GM18907 (cell line): ENCODE results near the gene PDE6A.

Source experiments
- ATAC-seq: cut with Tn5 transposase; IDR thresholded peaks from one replicate; pipeline ENCODE4 v1.9.1; 2021; ENCODE audit warnings: mild to moderate bottlenecking, moderate library complexity; ENCODE audit not compliant: unreplicated experiment

Gene PDE6A

DNA sequence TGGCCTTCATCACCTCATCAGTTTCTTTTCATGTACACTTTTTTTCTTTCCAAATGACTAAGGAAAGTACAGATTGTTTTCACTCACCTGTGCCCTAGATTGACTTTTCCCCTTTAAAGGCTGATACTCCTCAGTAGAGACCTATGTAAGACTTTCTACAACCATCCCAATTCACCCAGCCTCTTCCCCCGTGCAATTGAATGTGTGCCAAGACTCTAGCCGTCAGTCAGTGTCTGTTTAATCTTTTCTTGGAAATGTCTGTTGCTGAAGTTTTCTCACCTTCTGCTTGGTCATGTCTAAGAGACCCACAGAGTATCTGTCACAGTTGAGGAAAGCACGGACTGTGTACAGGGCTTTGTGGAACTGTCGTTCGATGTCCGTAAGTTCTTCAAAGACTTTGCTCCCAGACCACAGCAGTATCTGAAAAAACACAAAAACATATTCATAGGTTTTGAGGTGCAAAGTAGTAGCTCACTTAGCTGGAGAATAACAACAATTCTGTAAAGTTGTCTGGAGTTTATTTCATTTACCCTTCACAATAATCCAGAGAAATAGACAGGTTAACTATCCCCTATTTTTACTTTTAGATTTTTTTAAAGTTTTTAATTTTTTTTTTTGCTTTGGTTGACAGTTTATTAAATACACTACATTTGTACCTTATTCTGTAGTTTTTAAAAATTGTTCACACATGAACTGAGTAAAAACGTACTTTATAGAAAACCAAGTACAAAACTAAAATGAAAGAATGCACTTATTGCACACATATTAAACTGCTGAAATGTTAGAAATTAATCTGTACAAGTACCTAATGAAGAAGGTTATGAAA lies 13.6 kb downstream of the PDE6A start:
- no peak for ATAC-seq

DNA sequence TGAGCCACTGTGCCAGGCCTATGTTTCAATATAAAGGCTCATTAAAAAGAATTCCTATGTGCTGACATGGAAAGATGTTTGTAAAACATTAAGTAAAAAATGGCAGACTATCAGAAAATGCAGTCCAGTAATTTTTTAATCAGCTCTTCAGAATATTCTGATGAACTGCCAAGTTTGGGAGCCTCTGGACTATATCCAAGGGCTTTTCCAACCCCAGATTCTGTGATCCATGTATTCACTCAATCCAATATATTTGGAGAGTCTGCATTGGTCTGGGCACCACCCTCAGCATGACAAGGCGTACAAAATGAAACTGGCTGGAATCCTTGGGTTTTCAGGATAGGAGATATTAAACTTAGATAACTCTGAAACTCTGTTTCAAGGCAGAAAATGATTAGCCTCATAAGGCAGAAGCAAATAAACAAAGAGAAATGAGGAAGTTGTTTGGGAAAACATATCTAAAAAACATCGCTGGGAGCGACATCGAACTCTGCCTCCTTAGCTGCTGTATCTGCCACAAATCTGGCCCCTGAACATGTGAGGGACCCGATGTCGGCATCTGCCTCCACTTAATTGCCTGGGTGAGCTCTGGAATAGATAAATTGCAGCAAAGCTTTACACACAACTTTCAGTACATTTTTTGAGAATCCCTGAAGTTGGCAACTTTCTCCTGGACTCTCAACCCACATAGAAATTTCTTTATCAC lies 14.4 kb downstream of the PDE6A start:
- ATAC-seq = no peak

DNA sequence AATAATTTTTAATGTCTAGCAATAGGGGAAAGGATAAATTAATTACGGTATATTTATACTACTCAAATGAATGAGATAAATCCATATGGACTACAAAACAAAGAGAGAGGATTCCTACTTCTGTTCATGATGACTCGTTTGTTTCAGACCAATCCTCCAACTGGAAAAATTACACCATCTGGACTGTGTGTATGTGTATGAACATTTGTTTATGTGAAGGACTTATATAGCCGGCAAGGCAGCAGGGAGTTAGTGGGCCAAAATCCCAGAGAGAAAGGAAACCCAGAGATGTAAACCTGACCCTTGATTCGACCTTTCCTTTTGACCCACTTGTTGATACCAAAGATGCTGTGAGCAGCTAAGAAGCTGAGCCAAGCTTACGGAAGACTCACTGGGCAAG lies 20.1 kb downstream of the PDE6A start:
- ATAC-seq = no peak

DNA sequence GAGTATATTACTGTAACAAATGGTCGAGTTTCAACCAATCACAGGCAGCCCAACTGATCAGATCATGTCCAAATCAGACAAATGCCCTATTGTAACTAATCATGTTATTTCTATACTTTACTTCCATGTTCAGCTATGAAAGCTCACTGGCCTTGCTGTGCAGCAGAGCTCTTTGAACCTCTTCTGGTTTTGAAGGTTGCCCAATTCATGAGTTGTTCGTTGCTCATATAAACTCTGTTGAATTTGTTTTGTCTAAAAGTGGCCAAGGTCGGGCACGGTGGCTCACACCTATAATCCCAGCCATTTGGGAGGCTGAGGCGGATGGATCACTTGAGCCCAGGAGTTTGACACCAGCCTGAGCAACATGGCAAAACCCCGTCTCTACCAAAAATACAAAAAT lies 21.6 kb downstream of the PDE6A start:
- ATAC-seq = no peak

DNA sequence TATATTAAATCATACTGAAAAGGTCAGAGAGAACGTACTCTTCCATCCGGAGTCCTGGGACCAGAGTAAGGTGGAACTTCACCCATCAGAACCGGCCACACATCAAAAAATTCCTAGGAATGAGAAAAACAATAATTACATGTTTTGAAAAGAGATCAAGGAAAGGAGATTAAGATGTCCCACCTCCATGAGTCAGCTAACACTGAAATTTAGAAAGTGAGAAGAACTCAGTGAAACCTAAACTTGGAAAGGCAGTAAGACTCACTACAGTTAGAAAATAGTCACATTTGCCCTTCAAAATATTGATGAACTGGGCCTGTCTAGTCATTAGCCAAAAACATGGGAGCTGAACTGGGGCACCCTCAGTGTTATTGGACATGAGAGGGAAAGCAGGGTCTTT lies 23.0 kb downstream of the PDE6A start:
- no peak for ATAC-seq

DNA sequence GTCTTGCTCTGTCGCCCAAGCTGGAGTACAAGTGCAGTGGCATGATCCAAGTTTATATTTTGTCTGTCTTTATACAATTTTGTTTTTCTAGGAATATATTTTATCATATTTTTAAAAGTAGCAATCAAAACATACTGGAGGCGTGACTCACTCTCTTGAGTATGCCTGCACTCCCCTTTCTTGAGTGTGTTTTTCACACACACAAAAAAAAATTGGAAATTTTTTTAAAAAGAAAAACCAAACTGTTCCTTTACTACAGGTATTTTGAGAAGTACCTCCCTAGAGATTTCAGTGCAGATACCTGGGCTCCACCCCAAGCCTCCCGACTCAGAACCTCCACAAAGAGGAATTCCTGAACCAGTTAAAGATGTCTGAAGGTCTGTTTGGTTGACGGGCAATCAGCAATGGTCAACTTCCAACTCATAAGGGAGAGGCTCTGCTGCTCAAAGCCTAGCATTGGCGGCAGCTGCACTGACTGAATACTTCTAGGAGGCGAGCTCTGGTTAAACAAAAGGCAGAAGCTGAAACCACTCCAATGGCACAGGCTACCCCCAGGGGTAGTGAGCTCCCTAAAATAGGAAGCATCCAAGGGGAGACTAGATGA lies 27.4 kb downstream of the PDE6A start:
- ATAC-seq = no peak

DNA sequence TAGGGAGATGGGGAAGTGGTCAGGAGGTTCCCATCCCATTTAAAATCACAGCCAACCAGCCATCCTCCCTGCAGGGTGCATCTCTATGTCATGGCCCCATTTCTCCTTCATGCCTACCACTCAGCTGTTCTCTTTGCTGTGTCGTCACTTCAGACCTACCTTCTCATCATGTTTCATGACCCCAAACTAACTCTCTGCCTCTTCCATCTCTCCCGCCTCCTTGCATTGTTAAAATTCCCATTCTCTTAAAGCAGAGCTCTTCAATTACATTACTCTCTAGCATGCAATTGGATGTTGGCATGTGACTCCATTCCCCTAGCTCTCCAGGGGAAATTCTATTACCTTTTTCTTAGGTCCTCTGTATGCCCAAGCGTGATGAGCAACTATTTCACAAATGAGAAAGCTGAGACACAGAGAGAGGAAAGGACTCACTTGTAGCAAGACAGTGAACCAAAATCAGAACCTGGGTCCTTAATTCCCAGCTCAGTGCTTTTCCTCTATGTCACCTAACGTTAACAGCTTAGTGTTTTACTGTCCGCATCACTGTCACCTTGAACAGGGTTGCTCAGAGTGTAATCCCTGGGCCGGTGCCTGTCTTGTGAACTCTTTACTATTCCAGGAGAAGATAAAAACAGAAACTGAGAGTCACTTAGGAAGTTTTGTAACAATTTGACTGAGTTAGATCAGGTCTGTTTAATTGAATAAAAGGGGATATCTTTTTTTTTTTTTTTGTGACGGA lies 28.1 kb downstream of the PDE6A start:
- no peak for ATAC-seq

DNA sequence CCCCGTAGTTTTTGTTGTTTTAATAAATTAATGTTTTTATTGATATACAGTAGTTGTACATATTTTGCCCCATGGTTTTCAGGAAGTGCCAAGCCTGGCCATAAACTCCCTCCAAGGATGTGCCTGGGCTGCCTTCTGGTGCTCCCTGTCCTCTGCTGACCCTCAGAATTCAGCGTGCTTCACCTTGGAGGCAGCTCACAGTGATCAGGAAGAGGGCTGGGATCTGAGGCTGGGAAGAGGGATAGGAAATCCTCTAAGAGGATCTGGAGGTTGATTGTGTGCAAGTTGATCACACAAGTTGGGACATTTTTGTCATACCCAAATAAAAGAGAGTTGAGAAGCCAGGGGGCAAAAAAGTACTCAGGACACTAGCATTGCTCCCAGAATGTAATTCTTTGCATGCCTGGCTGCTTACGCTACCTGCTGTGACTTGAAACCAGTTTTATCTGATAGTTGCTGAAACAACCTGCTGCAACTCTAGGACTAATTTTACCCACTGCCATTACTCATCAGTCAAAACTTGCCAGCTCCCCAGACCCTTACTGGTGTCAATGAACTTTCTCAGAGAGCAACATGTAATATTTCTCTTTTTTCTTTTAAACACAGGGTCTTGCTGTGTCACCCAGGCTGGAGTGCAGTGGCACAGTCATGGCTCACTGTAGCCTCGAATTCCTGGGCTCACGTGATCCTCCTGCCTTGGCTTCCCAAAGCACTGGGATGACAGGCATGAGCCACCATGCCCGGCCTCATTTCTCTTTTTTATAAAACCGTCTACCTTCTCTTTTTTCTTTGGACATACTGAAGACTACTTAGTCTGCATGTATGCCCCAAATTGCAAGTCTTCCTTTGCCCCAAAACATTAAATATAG lies 29.0 kb downstream of the PDE6A start:
- ATAC-seq = no peak

DNA sequence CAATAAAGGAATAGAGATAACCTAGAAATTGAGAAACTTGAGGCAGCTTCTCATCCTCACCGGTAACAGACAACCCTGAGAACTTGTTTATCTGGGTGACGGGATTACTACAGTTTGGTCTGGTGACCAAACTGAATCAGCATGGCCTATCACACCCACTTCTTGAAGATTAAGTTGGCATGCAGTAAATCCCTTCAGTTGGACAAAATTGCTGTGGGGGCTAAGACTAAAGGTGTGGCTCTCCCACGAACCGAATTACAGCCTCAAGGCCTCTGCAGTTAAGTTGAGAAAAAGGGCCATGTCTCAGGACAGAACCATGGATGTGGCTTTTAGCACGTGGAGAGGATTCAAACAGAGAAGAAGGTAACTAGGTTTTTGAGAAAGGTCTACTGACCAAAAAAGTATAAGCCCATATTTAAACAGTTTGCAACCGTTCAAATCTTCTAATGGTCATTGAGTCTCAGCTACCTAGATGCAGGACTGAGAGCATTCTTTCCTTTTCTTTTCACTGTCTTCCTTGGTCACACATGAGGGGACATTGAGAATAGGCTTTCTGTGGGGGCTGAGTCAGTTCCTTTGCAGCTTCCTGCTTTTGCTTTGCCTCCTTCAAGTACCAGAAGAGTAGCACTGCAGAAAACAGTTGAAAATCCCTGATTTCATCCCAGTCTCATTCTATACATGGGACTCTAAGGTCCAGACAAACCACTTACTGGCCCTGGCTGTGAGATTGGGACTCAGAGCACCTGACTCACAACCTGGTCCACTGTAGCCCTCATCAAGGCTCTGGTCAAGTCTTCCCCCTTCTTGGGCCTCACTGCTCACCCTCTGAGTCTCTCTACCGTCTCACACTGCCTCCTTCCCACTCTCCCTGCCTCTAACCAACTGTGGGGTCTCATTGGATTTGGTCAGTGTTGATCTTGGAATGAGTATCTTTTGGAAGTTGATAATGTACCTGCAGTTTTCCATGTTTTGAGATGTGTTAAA lies 30.9 kb downstream of the PDE6A start:
- no peak for ATAC-seq

DNA sequence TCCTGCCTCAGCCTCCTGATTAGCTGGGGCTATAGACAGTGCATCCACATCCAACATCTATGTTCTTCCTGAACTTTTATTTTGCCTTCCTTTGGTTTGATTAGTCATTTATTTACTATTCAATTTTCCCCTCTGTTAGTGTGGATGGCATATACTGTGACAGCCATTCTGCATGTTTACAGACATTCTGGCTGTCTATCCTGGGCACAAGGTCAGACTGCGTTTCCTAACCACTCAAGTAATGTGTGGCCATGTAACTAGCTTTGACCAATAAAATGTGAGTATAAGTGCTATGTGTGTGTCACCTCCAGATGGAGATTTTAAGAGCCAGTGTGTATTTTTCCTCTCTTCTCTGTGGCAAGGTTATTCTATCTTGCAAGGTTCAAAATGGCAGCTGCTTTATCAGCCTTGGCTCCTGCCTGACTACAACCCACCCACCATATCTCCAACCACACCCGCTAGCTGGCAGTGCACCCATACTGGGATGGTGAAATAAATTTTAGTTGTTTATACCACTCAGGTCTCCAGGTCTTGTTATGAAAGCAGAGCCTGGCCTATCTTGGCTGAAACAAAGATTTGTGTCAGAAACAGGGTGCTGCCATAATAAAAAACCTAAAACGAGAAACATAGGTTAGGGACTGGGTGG lies 32.2 kb downstream of the PDE6A start:
- no peak for ATAC-seq

DNA sequence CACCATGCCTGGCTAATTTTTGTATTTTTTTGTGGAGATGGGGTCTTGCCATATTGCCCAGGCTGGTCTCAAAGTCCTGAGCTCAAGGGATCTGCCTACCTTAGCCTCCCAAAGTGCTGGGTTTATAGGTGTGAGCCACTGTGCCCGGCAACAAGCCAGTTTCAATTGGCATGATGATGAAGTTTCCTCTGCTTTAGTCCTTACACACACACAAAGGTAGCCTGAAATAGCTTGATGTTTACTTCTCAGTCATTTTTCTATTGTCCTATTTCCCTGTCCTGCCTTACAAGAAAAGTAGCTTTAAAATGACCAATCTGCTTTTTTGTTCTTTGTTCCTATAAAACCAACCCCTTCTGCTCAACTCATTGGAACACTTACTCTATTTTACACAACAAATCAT lies 33.6 kb downstream of the PDE6A start:
- no peak for ATAC-seq

DNA sequence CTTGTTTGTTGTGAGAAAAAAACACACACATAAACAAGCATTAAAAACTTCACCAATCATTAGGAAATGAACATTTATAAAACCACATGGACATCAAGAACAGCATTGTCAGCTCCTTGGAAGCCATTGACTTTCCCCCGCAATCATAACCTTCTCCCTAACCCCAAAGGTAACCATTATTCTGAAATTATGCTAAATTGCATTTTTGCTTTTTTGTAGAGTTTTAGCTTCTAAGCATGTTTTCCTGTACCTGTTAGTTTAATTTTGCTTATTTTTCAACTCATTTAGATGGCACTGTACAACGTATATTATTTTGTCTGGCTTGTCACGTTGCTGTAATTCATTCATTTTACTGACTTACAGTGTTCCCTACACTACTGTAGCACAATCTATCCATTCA lies 36.8 kb downstream of the PDE6A start:
- no peak for ATAC-seq

DNA sequence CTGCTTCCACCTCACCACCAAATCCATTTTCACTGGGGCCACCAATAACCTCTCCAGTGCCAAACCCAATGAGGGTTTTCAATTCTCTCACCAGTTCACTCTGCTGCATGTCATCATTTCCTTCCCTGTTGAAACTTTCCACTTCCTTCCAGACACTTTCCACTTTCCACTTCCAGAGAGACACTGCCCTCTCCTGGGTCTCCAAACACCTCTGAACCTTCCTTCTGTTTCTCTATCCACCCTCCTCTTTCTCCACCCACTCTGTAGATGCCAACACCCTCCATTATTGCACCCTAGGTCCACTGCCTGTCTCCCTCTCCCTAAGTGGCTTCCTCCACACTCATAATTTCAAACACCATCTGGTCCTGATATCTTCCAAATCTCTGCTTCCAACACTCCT lies 39.6 kb downstream of the PDE6A start:
- no peak for ATAC-seq

DNA sequence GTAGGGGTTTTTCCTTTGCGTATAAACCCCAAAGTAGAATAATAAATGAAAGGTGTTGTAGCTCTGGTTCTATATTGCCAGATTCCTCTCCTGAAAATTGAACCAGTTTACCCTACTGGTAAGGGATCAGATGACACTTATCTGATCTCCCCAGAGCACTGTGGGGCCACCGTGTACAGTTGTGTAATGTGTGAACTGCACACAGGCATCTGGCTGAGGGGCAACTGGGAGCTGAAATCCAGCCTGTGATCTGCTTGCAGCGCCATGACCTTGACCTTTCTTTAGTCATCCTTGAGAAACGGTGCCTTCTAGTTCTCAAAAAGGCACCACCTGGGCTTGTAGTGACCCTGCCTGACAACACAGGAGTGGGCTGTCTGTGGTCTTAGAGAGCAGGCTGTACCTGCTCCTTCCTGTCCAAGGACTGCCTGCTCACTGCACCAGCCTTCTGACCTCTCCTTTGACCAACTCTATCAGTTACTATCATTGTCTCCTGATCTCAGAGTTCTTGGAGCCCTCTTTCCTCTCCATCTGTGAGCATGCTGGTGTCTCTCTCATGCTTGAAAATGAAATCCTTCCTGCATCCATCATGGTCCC lies 40.2 kb downstream of the PDE6A start:
- no peak for ATAC-seq

DNA sequence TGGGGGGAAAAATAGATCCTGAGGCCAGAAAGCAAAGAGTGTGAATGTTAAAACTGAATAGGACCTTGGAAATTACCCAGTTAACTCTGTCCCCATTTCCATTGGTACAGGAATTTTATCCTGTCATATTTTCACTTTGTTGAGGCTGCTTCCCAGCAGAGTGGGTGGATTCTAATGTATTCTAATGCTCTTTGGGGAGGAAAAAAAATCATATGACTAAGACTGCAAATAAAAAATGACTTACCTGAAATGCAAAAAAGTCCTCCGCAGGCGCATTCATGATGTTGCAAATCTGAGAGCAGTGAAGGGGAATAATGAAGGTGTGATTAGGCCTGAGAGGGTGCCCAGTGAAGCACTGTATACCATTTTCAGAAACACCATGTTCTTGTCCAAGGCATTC lies 41.2 kb downstream of the PDE6A start:
- ATAC-seq = no peak

DNA sequence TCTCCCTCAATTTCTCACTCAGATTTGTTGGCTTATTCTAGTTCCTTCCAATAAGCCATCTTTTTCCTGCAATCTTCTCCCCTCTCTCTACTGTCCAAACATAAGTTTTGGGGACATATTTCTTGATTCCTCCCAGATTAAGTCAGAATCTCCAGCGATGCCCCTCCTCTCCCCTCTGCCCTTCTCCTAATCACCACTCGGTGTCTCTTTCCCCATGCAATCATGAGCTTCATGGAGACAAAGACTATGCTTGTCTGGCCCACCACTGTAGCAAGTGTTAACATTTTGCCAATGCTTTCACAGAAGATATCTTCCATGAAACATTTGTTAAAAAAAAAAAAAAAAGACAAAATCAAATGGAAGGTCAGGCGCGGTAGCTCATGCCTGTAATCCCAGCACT lies 42.4 kb downstream of the PDE6A start:
- ATAC-seq = no peak

DNA sequence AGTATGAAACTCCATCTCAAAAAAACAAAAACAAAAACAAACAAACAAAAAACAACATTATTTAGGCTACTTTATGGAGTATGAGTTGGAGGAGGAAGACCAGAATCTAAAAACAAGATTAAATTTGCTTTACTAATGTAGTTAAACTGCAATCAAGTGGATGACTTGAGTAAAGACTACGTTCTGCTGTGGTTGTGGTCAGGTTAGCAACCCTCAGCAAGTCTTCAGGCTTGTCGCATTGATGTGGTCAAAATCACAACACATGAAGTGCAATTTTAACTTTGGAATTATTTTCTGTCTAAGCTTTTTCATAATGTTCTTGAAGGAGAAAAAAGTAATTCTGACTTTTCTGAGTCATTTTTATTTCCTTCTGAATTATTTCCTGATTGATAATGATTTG lies 43.1 kb downstream of the PDE6A start:
- no peak for ATAC-seq

DNA sequence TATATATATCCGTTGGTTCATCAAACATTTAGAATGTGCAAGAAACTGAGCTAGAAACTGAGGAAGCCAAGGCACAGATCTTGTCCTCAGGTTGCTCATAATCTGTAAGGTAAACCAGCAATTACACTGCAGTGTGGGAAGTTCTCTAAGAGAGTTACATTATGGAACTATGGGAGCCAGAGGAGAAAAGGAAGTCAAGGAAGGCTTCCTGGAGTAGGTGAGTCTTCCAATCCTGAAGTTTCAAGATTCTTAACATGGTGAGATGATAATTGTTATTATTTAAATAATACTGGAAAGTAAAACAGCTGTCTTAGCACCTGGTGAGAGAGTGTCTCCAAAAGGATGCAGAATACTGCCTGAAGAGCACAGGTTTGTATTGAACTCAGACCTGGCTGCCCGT lies 44.2 kb downstream of the PDE6A start:
- no peak for ATAC-seq
